Subcutaneous adipose tissue (tissue), 4 donors: Measurements from ENCODE around the gene PTPRE. TPM values are rescaled to one million over a fixed set of nuclear protein-coding genes. Genes with fewer than 3 reads are reported as not detected.

ENCODE experiments used
- total RNA-seq, 4 donors: library from RNA; depleted of rRNA; stranded (reverse); fragments of >200 nt; gene quantifications; one replicate each; pipeline ENCODE4 v1.1.0, GENCODE V29; 2016
- TF ChIP-seq, protein P1 (sequence below): fragments of 450-650 bp; IDR thresholded peaks from one replicate; pipeline ENCODE4 v1.5.1; 2016; ENCODE audit warnings: low read depth, mild to moderate bottlenecking, control low read depth, antibody characterized with exemption, moderate library complexity

Gene PTPRE
- total RNA-seq, 4 donors from 2014 or later: 10.7 to 66.8 (median 27.9) TPM

DNA sequence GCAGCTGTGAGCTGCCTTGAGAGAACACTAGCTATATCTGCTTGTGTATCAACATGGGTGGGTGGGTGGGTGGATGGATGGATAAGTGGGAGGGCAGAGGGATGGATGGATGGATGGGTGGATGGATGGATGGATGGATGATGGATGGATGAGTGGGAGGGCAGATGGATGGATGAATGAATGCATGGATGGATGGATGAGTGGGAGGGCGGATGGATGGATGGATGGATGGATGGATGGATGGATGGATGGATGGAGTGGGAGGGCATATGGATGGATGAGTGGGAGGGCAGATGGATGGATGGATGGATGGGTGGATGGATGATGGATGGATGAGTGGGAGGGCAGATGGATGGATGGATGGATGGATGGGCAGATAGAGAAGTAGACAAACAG is 143.2 kb downstream of the PTPRE start:
- TF ChIP-seq, protein P1, sequence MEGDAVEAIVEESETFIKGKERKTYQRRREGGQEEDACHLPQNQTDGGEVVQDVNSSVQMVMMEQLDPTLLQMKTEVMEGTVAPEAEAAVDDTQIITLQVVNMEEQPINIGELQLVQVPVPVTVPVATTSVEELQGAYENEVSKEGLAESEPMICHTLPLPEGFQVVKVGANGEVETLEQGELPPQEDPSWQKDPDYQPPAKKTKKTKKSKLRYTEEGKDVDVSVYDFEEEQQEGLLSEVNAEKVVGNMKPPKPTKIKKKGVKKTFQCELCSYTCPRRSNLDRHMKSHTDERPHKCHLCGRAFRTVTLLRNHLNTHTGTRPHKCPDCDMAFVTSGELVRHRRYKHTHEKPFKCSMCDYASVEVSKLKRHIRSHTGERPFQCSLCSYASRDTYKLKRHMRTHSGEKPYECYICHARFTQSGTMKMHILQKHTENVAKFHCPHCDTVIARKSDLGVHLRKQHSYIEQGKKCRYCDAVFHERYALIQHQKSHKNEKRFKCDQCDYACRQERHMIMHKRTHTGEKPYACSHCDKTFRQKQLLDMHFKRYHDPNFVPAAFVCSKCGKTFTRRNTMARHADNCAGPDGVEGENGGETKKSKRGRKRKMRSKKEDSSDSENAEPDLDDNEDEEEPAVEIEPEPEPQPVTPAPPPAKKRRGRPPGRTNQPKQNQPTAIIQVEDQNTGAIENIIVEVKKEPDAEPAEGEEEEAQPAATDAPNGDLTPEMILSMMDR: no peak

DNA sequence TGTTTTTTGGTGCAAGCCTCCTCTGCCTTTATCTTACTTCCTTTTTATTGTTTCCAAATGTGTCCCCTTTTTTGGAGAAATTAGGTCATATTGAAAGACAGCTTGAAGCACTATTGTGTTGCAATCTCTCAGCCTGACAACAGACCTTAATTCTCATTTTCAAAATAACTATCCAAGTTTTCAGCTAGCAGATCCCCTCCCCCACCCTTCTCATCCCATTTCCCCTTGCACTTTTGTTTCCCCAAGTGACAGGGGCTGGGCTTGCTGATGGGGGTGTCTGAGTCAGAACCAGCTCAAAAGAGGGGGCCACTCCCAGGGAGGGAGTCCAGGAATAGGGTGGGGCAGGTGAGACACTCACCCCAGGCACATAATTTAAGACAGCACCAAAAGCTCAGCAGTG is 144.0 kb downstream of the PTPRE start:
- TF ChIP-seq, protein P1: no peak

DNA sequence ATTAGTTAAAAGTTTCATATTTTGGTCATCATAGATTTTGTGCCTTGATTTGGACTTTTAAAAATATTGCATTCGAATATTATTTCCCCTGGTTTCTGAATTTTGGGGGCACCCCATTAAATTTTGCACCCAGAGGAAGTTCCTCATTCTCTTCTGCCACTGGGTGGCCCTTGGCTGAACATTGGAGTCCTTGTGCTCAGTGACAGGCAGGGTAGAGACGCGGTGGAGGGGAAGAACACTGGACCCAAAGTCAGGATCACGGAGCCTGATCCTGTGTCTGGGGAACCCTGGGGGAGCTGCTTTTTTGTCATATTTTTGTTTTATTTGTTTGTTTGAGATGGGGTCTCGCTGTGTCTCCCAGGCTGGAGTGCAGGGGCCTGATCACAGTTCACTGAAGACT is 144.6 kb downstream of the PTPRE start:
- TF ChIP-seq, protein P1: no peak

DNA sequence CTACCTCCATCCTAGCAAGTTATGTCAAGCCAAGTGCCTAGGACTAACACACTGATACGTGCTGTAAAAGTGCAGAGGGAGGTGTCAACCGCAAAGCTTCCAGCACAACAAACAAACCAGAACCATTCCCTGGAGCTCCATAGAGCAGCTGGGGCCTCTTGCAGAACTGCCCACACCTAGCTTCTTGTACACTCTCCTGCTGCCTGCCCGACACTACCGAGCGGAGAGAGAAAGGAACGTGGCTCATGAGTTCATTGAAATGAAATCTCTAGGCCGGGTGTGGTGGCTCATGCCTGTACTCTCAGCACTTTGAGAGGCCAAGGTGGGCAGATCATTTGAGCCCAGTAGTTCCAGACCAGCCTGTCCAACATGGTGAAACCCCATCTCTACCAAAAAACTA is 145.8 kb downstream of the PTPRE start:
- TF ChIP-seq, protein P1: no peak

- TF ChIP-seq, protein P1: no peak
Measured at GRCh38 chr10:128053356-128053755, 146.5 kb downstream of the PTPRE start.

DNA sequence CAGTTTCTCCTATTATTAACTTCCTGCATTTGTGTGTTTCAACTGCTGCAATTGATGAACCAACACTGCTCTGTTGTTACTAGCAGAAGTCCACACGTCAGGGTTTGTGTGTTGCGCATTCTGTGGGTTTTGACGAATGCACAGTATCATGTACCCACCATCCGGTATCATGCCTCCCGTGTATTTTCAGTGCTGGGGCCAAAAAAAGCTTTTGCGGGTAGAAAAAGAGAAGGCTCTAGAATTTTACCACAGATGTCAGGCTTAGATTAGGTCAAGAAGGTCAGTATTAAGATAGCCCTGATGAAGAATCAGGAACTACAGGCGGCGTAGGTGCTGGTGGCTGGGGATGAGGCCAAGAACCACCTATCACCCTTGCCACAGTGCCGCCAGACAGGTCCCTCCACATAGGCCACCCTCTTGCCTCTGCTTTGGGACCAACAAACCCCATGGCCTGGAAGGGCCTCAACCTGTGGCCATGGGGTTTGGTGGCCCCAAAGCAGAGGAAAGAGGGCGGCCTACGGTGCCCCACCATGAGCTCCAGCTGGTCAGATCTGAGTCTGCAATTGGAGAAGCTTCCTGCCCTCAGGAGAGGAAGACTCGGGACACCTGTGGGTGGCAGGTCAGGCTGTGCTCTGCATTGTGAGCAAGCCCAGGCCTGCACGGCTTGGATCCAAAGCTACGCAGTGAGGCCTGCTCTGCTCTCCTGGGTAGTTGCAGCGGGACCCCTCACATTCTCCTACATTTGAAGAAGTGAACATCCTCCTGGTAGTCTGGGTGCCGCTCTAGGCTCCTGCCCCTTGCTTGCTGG is 147.5 kb downstream of the PTPRE start:
- TF ChIP-seq, protein P1: no peak

DNA sequence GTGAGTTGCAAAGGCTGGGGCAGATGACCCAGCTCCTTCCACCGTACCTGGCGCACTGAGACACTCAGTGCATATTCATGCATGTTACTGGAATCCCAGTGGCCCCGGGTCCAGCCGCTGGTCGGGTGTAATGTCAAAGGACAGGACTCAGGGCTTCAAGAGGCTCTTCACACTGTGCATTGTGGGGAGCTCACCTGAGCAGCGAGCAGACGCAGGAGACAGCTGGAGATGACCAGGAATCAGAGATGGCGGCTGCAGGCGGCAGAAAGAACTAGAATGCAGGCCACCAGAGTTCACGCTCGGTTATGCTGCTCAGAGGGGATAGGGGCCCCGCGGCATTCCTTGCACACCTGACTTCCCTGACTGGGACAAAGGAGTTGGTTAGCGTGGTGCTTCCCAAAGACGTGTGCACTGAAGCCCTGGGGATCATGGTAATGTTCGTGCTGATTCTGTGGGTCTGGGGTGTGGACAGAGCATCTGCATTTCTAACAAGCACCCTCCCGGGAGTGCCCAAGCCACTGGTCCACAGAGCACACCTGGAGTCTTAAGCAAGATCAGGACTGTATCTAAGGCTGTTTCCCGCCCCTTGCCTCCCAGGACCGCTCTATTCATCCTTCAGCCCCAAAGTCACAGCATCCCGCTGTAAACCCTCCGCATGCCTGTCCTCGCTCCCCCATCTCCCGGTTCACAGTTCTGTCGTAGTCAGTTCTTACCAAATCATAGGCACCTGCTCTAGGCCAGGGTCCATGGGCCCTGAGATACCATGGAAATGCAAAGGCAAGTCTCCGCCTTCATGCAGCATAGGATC is 148.4 kb downstream of the PTPRE start:
- TF ChIP-seq, protein P1: no peak
